GM21381 (cell line): Measurements from ENCODE around the gene S100A8.
"Not testable (repeated sequence)": the region's sequence is repeated elsewhere in the genome, so short reads cannot be mapped to it uniquely, and the experiment has no call there.

Experiments
- ATAC-seq: cut with Tn5 transposase; IDR thresholded peaks from one replicate; pipeline ENCODE4 v1.9.1; 2021; ENCODE audit warnings: mild to moderate bottlenecking, moderate library complexity; ENCODE audit not compliant: unreplicated experiment

The S100A8 gene

GRCh38 chr1:153349363-153350320 is 41.2 kb downstream of the S100A8 start:
- no peak for ATAC-seq

GRCh38 chr1:153348511-153349362 is 42.1 kb downstream of the S100A8 start, which contains the start of gene PGLYRP4:
Gene PGLYRP4 (minus strand): TSS chr1:153348841. CDS start chr1:153347932, 909 bp downstream.
- ATAC-seq = no peak

- no peak for ATAC-seq
Observed at GRCh38 chr1:153347856-153348255, 43.0 kb downstream of the S100A8 start.

- not testable (repeated sequence) for ATAC-seq
Observed at GRCh38 chr1:153347049-153347448, 43.8 kb downstream of the S100A8 start.

GRCh38 chr1:153346077-153346723 is 44.7 kb downstream of the S100A8 start:
- no peak for ATAC-seq

GRCh38 chr1:153345187-153346076 is 45.4 kb downstream of the S100A8 start:
- no peak for ATAC-seq

- no peak for ATAC-seq
Observed at GRCh38 chr1:153344718-153345025, 46.2 kb downstream of the S100A8 start.

GRCh38 chr1:153343811-153344717 is 46.8 kb downstream of the S100A8 start:
- ATAC-seq = no peak

- ATAC-seq = no peak
Observed at GRCh38 chr1:153343040-153343681, 47.7 kb downstream of the S100A8 start.

- ATAC-seq = no peak
Observed at GRCh38 chr1:153342178-153342577, 48.7 kb downstream of the S100A8 start.

GRCh38 chr1:153341431-153341934 is 49.4 kb downstream of the S100A8 start:
- no peak for ATAC-seq

GRCh38 chr1:153340356-153340755 is 50.5 kb downstream of the S100A8 start:
- ATAC-seq = no peak
